ENCODE data around the gene NUB1.

The NUB1 gene

GRCh38 chr7:151351027-151351426 is 9.4 kb downstream of the NUB1 start:
- no peak for TF ChIP-seq CTCF (IDR thresholded peaks at IDR 0.05; ENCODE audit: insufficient read depth, low read depth, low read length, missing control alignments)
- no peak overlapping the region for H3K4me3 ChIP-seq (ENCODE audit: low read length)
- no peak for DNase-seq (ENCODE audit: low read depth)

- H3K4me3 ChIP-seq (ENCODE audit: low read length), result no peak overlapping the region
- no peak for TF ChIP-seq CTCF (IDR thresholded peaks at IDR 0.05; ENCODE audit: insufficient read depth, low read depth, low read length, missing control alignments)
- DNase-seq (ENCODE audit: low read depth), result no peak
These were observed 10.4 kb downstream of the NUB1 start for GRCh38 chr7:151351967-151352366.

GRCh38 chr7:151352512-151352911 is 10.9 kb downstream of the NUB1 start:
- H3K4me3 ChIP-seq (ENCODE audit: low read length), result no peak overlapping the region
- DNase-seq (ENCODE audit: low read depth), result no peak

GRCh38 chr7:151361193-151361959 is 19.8 kb downstream of the NUB1 start:
- no peak for TF ChIP-seq CTCF (IDR thresholded peaks at IDR 0.05; ENCODE audit: insufficient read depth, low read depth, low read length, missing control alignments)
- H3K4me3 ChIP-seq (ENCODE audit: low read length), result no peak overlapping the region
- DNase-seq (ENCODE audit: low read depth), result no peak

More at GRCh38 chr7:151352512-151352911, 10.9 kb downstream of the NUB1 start:
- no peak for TF ChIP-seq CTCF (IDR thresholded peaks at IDR 0.05; ENCODE audit: insufficient read depth, low read depth, low read length, missing control alignments)

GRCh38 chr7:151363182-151363581 is 21.6 kb downstream of the NUB1 start:
- TF ChIP-seq CTCF (IDR thresholded peaks at IDR 0.05; ENCODE audit: insufficient read depth, low read depth, low read length, missing control alignments), result no peak
- no peak overlapping the region for H3K4me3 ChIP-seq (ENCODE audit: low read length)
- no peak for DNase-seq (ENCODE audit: low read depth)

- no peak overlapping the region for H3K4me3 ChIP-seq (ENCODE audit: low read length)
- no peak for TF ChIP-seq CTCF (IDR thresholded peaks at IDR 0.05; ENCODE audit: insufficient read depth, low read depth, low read length, missing control alignments)
- DNase-seq (ENCODE audit: low read depth), result no peak
These were observed 24.7 kb downstream of the NUB1 start for GRCh38 chr7:151366166-151366879.

Data from epithelial cell of esophagus (primary cell).